B cell (primary cell): Measurements from ENCODE around the gene RIPK1. TPM values are rescaled to one million over a fixed set of nuclear protein-coding genes. Genes with fewer than 3 reads are reported as not detected.

Experiments used
- ATAC-seq: fragments of 200-7000 bp; cut with Tn5 transposase; one replicate; pipeline ENCODE4 v1.10.0; 2021; ENCODE audit warnings: low read depth, mild to moderate bottlenecking, moderate number of reproducible peaks, moderate library complexity
- CTCF ChIA-PET: fragments of 350-600 bp; sonication (Branson Sonifier 250); formaldehyde crosslinking; loops from one replicate; lab custom pipeline; 2021; ENCODE audit warnings: antibody characterized with exemption, inconsistent platforms; lab: Charles Lee
- POLR2A ChIA-PET: fragments of 350-600 bp; sonication (Branson Sonifier 250); formaldehyde crosslinking; loops from one replicate; lab custom pipeline; 2021; ENCODE audit warnings: antibody characterized with exemption; lab: Charles Lee
- DNase-seq: peaks from one replicate; pipeline ENCODE4 v3.0.0; 2013
- H2AFZ ChIP-seq: 2 replicates; pipeline ENCODE4 v1.6.1; 2012; ENCODE audit warnings: mild to moderate bottlenecking, low read depth, low read length; ENCODE audit not compliant: insufficient read depth, poor library complexity, severe bottlenecking
- H3K27ac ChIP-seq, 2 donors: 1 replicate in 1 of 2; 2 replicates in 1 of 2; pipeline ENCODE4 v1.5.1; 2012 to 2013; ENCODE audit warnings: low read length in 2 of 2, mild to moderate bottlenecking in 2 of 2, moderate library complexity in 1 of 2
- H3K27me3 ChIP-seq, 4 experiments: fragments of 200-600 bp in 1 of 4; sonication (generic) in 1 of 4; replicated peaks in 1 of 4; 1 replicate in 2 of 4; 2 replicates in 2 of 4; pipeline versions ENCODE4 v1.6.1 to v1.7.0; 2013 to 2016; ENCODE audit warnings: low read length in 3 of 4, mild to moderate bottlenecking in 2 of 4, mixed read lengths in 1 of 4, moderate library complexity in 1 of 4; ENCODE audit not compliant: insufficient read depth in 4 of 4, control insufficient read depth in 3 of 4; ENCODE audit errors: control extremely low read depth in 1 of 4
- H3K36me3 ChIP-seq, 2 experiments: replicated peaks in 1 of 2; 1 replicate in 1 of 2; 2 replicates in 1 of 2; pipeline versions ENCODE4 v1.6.1 to v1.7.1; 2013; ENCODE audit warnings: low read length in 1 of 2; ENCODE audit not compliant: insufficient read depth in 2 of 2, control insufficient read depth in 1 of 2; ENCODE audit errors: control extremely low read depth in 1 of 2, extremely low read depth in 1 of 2
- H3K4me1 ChIP-seq, 2 donors: fragments of 200-600 bp in 1 of 2; sonication (generic) in 1 of 2; 1 replicate in 1 of 2; 2 replicates in 1 of 2; pipeline versions ENCODE4 v1.5.1 to v1.6.1; 2013 to 2017; ENCODE audit warnings: low read length in 2 of 2; ENCODE audit not compliant: control insufficient read depth in 2 of 2, insufficient read depth in 2 of 2
- H3K4me2 ChIP-seq: replicated peaks from 2 replicates; pipeline ENCODE3; 2012; ENCODE audit warnings: mild to moderate bottlenecking, low read depth, low read length; ENCODE audit not compliant: poor library complexity, severe bottlenecking
- H3K4me3 ChIP-seq, 5 experiments: fragments of 200-600 bp in 1 of 5; sonication (generic) in 1 of 5; 1 replicate in 3 of 5; 2 replicates in 2 of 5; pipeline versions ENCODE4 v1.5.1 to v1.7.0; 2011 to 2016; ENCODE audit warnings: low read length in 4 of 5, mild to moderate bottlenecking in 4 of 5, low read depth in 2 of 5, control low read depth in 1 of 5, moderate library complexity in 1 of 5; ENCODE audit not compliant: insufficient read depth in 1 of 5; ENCODE audit errors: control extremely low read depth in 1 of 5, extremely low read depth in 1 of 5
- H3K79me2 ChIP-seq: fragments of 200-600 bp; sonication (generic); one replicate; pipeline ENCODE4 v1.6.0; 2016; ENCODE audit warnings: low read length; ENCODE audit not compliant: control insufficient read depth, insufficient read depth
- H3K9ac ChIP-seq: fragments of 200-600 bp; sonication (generic); 2 replicates; pipeline ENCODE4 v1.6.1; 2017; ENCODE audit warnings: mild to moderate bottlenecking, low read length, moderate library complexity
- H3K9me3 ChIP-seq, 3 donors: one replicate each; pipeline versions ENCODE4 v1.6.1 to v1.7.1; 2013; ENCODE audit warnings: low read length in 2 of 3; ENCODE audit not compliant: control insufficient read depth in 2 of 3, insufficient read depth in 1 of 3; ENCODE audit errors: control extremely low read depth in 1 of 3
- H4K20me1 ChIP-seq: 2 replicates; pipeline ENCODE4 v1.6.0; 2012; ENCODE audit warnings: mild to moderate bottlenecking, low read length; ENCODE audit not compliant: insufficient read depth, control insufficient read depth, poor library complexity, severe bottlenecking
- H3K27ac Mint-ChIP-seq: one replicate; pipeline ENCODE4 v1.8.0; 2021; ENCODE audit warnings: mixed read lengths
- H3K27me3 Mint-ChIP-seq: one replicate; pipeline ENCODE4 v1.8.0; 2021; ENCODE audit warnings: mixed read lengths
- H3K4me1 Mint-ChIP-seq: one replicate; pipeline ENCODE4 v1.8.0; 2021; ENCODE audit warnings: mixed read lengths
- H3K4me3 Mint-ChIP-seq: one replicate; pipeline ENCODE4 v1.8.0; 2021; ENCODE audit warnings: mixed read lengths
- H3K9me3 Mint-ChIP-seq: one replicate; pipeline ENCODE4 v1.8.0; 2022; ENCODE audit warnings: mixed read lengths; ENCODE audit not compliant: insufficient read depth
- EZH2 ChIP-seq: IDR thresholded peaks from 2 replicates; pipeline ENCODE4 v1.6.1; 2012; ENCODE audit warnings: borderline replicate concordance, low read depth, mild to moderate bottlenecking, moderate library complexity, low read length; ENCODE audit not compliant: insufficient read depth, poor library complexity, severe bottlenecking
- WGBS: methylation state at CpG from one replicate; pipeline ENCODE4 v1.1.5; 2013; ENCODE audit warnings: missing lambda C conversion rate; ENCODE audit not compliant: insufficient coverage; 5-methylcytosine and 5-hydroxymethylcytosine counted together
- intact Hi-C: fragments of 100-400 bp; cut with micrococcal nuclease; formaldehyde crosslinking; loops from one replicate; pipeline ENCODE4 v1.10.0; 2022
- polyA plus RNA-seq: library from polyadenylated mRNA; depleted of rRNA; stranded (reverse); fragments of >200 nt; gene quantifications from 2 replicates; pipeline ENCODE4 v1.2.3, GENCODE V29; 2012
- total RNA-seq, 2 donors: library from RNA; stranded (reverse); fragments of 120-200 nt in 1 of 2; gene quantifications; 1 replicate in 1 of 2; 2 replicates in 1 of 2; pipeline versions ENCODE4 v1.2.3 to v1.2.4, GENCODE V29; 2013 to 2022
- TF ChIP-seq, protein P1 (sequence below): fragments of 200-600 bp; IDR thresholded peaks from one replicate; pipeline ENCODE4 v1.8.0; 2022; ENCODE audit warnings: antibody characterized with exemption, mild to moderate bottlenecking

Gene RIPK1
- total and polyA plus RNA-seq, 2 donors (not counting 1 experiment from before 2014, with no cell fraction given): 7.3 to 26.2 TPM

DNA sequence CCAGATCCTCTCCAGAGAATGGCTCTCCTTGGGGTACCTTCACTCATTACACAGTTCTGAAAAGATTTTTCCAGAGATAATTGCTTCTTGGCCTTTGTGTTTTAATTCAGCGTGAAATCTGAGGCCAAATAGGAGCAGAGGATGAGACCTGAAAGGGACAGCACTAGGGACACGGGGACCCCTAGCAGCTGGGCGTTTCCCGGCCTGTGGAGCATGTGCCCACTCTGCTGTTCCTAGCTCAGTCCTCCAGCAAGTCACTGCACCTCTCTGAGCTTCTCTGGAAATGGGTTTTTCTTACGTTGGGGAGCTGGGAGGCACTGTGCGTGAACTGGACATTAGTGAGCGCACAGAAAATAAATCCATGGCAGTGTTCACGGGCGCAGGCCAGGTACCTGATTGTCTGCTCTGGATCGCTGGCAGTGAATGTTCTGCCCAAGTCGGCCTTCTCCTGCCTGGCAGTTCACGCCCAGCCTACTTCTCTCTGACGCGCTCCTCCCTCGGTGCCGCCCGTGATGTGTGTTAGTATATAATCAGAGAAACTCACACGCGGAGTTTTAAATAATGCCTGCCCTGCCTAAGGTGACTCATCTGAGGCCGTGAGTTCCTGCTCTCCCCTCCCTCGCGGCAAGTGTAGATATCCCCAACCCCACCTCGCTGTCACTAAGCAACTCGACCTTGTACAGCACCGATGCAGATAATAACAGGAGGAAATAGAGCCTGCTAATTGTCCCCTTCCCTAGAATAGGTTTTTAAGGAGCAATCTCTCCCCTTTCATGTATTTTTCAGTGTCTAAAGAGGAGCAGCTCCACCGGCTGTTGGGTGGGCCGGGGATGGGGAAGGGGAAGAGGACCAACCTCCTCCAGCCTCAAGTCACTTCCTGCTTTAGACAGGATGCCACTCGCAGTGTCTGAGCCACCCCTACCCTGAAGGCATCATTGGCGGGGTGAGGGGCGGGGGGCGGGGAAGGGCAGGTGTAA lies 91.8 kb downstream of the RIPK1 start:
- peaks cover 0 to under 1% of the 10 kb centered on the region in 2 experiments for H3K36me3 ChIP-seq
- H3K27ac ChIP-seq: no peak overlapping the region
- H3K9ac ChIP-seq: no peak overlapping the region
- 71% methylated on average over 19 of the region's 31 CpGs for WGBS
- Mint-ChIP-seq H3K27ac (peak overlapping the region; percentile 76), H3K4me3 (peak overlapping the region; percentile 23), H3K27me3 (peaks cover 7% of the 10 kb centered on the region), H3K9me3 (no peaks in the 10 kb centered on the region), H3K4me1 (peaks cover 32% of the 10 kb centered on the region)
- CTCF ChIA-PET: no interaction called here
- intact Hi-C loops: loop anchor here (5.0 kb wide), 2 partner anchors 318 to 587 kb away; partner anchors contain the start of gene SERPINB1
- peak overlapping the region; percentile 20 for H3K4me2 ChIP-seq
- no peaks in the 10 kb centered on the region for H3K9me3 ChIP-seq
- peak; percentile 37 for DNase-seq
- no peak overlapping the region for H2AFZ ChIP-seq
- POLR2A ChIA-PET: no interaction called here
- no peak for TF ChIP-seq EZH2
- TF ChIP-seq, protein P1, sequence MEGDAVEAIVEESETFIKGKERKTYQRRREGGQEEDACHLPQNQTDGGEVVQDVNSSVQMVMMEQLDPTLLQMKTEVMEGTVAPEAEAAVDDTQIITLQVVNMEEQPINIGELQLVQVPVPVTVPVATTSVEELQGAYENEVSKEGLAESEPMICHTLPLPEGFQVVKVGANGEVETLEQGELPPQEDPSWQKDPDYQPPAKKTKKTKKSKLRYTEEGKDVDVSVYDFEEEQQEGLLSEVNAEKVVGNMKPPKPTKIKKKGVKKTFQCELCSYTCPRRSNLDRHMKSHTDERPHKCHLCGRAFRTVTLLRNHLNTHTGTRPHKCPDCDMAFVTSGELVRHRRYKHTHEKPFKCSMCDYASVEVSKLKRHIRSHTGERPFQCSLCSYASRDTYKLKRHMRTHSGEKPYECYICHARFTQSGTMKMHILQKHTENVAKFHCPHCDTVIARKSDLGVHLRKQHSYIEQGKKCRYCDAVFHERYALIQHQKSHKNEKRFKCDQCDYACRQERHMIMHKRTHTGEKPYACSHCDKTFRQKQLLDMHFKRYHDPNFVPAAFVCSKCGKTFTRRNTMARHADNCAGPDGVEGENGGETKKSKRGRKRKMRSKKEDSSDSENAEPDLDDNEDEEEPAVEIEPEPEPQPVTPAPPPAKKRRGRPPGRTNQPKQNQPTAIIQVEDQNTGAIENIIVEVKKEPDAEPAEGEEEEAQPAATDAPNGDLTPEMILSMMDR: no peak
- no peak overlapping the region for H3K4me3 ChIP-seq
- H4K20me1 ChIP-seq: no peaks in the 10 kb centered on the region
- H3K4me1 ChIP-seq: peaks cover 14 to 28% of the 10 kb centered on the region in 2 donors
- ATAC-seq: no peak
- H3K27me3 ChIP-seq: peaks cover 0 to 8% (median 0%) of the 10 kb centered on the region in 4 experiments
- no peaks in the 10 kb centered on the region for H3K79me2 ChIP-seq
